Measurements from ENCODE around the gene TRAPPC2L. TPM values are rescaled to one million over a fixed set of nuclear protein-coding genes. Genes with fewer than 3 reads are reported as not detected.
A peak's percentile ranks its signal among the peaks of the same experiment; 100 is the strongest.

Gene TRAPPC2L
- total RNA-seq, 6 donors from 2014 or later = 10.9 to 62.5 (median 32.4) TPM

- 90 to 92% methylated on average over 17 to 33 of the region's 33 CpGs for WGBS, 2 donors
Observed at GRCh38 chr16:88824256-88825077, 32.5 kb upstream of the TRAPPC2L start.

GRCh38 chr16:88825146-88825545 is 31.8 kb upstream of the TRAPPC2L start:
- Histone ChIP-seq H3K4me3 (no peak overlapping the region), H3K27me3 (no peaks in the 10 kb centered on the region), H3K36me3 (peaks cover 8 to 84% (median 53%) of the 10 kb centered on the region in 4 donors), H3K9me3 (no peaks in the 10 kb centered on the region), H3K27ac (no peak overlapping the region), H3K4me1 (peaks cover 0 to 3% (median 0%) of the 10 kb centered on the region in 4 donors)
- ATAC-seq (ENCODE audit: low FRiP score in 2 of 2) = no peak
- TF ChIP-seq EP300 (IDR thresholded peaks at IDR 0.05) = no peak
- TF ChIP-seq, protein P1, sequence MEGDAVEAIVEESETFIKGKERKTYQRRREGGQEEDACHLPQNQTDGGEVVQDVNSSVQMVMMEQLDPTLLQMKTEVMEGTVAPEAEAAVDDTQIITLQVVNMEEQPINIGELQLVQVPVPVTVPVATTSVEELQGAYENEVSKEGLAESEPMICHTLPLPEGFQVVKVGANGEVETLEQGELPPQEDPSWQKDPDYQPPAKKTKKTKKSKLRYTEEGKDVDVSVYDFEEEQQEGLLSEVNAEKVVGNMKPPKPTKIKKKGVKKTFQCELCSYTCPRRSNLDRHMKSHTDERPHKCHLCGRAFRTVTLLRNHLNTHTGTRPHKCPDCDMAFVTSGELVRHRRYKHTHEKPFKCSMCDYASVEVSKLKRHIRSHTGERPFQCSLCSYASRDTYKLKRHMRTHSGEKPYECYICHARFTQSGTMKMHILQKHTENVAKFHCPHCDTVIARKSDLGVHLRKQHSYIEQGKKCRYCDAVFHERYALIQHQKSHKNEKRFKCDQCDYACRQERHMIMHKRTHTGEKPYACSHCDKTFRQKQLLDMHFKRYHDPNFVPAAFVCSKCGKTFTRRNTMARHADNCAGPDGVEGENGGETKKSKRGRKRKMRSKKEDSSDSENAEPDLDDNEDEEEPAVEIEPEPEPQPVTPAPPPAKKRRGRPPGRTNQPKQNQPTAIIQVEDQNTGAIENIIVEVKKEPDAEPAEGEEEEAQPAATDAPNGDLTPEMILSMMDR (IDR thresholded peaks at IDR 0.05) = no peak
- no peak for TF ChIP-seq POLR2A (IDR thresholded peaks at IDR 0.05)
- no peak for TF ChIP-seq POLR2AphosphoS5 (IDR thresholded peaks at IDR 0.05)
- 97% methylated on average over 11 of the region's 12 CpGs; no CpG with 5 or more reads in 1 of the 2 donors for WGBS, 2 donors
- DNase-seq = no peak

More at GRCh38 chr16:88824256-88825077, 32.5 kb upstream of the TRAPPC2L start:
- Histone ChIP-seq H3K27me3 (no peaks in the 10 kb centered on the region), H3K9me3 (no peaks in the 10 kb centered on the region), H3K36me3 (peaks cover 8 to 83% (median 53%) of the 10 kb centered on the region in 4 donors), H3K4me3 (no peak overlapping the region), H3K27ac (no peak overlapping the region), H3K4me1 (no peaks in the 10 kb centered on the region)
- no peak for TF ChIP-seq POLR2AphosphoS5 (IDR thresholded peaks at IDR 0.05)
- TF ChIP-seq, protein P1 (IDR thresholded peaks at IDR 0.05) = no peak
- TF ChIP-seq POLR2A (IDR thresholded peaks at IDR 0.05) = no peak
- TF ChIP-seq EP300 (IDR thresholded peaks at IDR 0.05) = no peak
- ATAC-seq (ENCODE audit: low FRiP score in 2 of 2) = no peak
- peak in 1 of 2 donors; percentile 63 for DNase-seq

GRCh38 chr16:88826070-88826840 is 30.7 kb upstream of the TRAPPC2L start:
- 91 to 93% methylated on average over 20 to 26 of the region's 26 CpGs for WGBS, 2 donors
- peak in 1 of 2 donors; percentile 57 for DNase-seq
- H3K4me3 ChIP-seq = no peak overlapping the region
- H3K27me3 ChIP-seq = no peaks in the 10 kb centered on the region
- H3K27ac ChIP-seq = no peak overlapping the region
- TF ChIP-seq EP300 (IDR thresholded peaks at IDR 0.05) = no peak
- no peak for TF ChIP-seq POLR2A (IDR thresholded peaks at IDR 0.05)
- no peak for TF ChIP-seq POLR2AphosphoS5 (IDR thresholded peaks at IDR 0.05)
- H3K36me3 ChIP-seq = peaks cover 8 to 75% (median 46%) of the 10 kb centered on the region in 4 donors
- H3K4me1 ChIP-seq = peaks cover 0 to 3% (median 0%) of the 10 kb centered on the region in 4 donors
- no peaks in the 10 kb centered on the region for H3K9me3 ChIP-seq
- ATAC-seq (ENCODE audit: low FRiP score in 2 of 2) = no peak

GRCh38 chr16:88827727-88828126 is 29.2 kb upstream of the TRAPPC2L start:
- H3K4me3 ChIP-seq = no peak overlapping the region
- no peaks in the 10 kb centered on the region for H3K9me3 ChIP-seq
- ATAC-seq (ENCODE audit: low FRiP score in 2 of 2) (no peak), DNase-seq (peak in 1 of 2 donors; percentile 65)
- no peak overlapping the region for H3K27ac ChIP-seq
- 96% methylated on average over 3 to 21 of the region's 21 CpGs for WGBS, 2 donors
- TF ChIP-seq EP300 (IDR thresholded peaks at IDR 0.05) = no peak
- H3K27me3 ChIP-seq = no peaks in the 10 kb centered on the region
- peaks cover 0 to 3% (median 0%) of the 10 kb centered on the region in 4 donors for H3K4me1 ChIP-seq
- peaks cover under 1 to 60% (median 32%) of the 10 kb centered on the region in 4 donors for H3K36me3 ChIP-seq

- no peaks in the 10 kb centered on the region for H3K27me3 ChIP-seq
- H3K9me3 ChIP-seq = no peaks in the 10 kb centered on the region
- peaks cover 0 to 53% (median 28%) of the 10 kb centered on the region in 4 donors for H3K36me3 ChIP-seq
- H3K4me1 ChIP-seq = peaks cover 0 to 3% (median 0%) of the 10 kb centered on the region in 4 donors
- no peak overlapping the region for H3K4me3 ChIP-seq
- peak in 1 of 2 donors; percentile 68 for DNase-seq
- TF ChIP-seq POLR2A (IDR thresholded peaks at IDR 0.05) = no peak
- no peak for TF ChIP-seq EP300 (IDR thresholded peaks at IDR 0.05)
- TF ChIP-seq POLR2AphosphoS5 (IDR thresholded peaks at IDR 0.05) = no peak
- TF ChIP-seq, protein P1 (IDR thresholded peaks at IDR 0.05) = no peak
- no peak overlapping the region for H3K27ac ChIP-seq
- WGBS, 2 donors = 88% methylated on average over 16 to 24 of the region's 24 CpGs
- ATAC-seq (ENCODE audit: low FRiP score in 2 of 2) = no peak
Observed at GRCh38 chr16:88828711-88829110, 28.2 kb upstream of the TRAPPC2L start.

Measured in upper lobe of left lung (tissue), 6 donors.